B cell (primary cell): Measurements from ENCODE around the gene ZBTB25. TPM values are rescaled to one million over a fixed set of nuclear protein-coding genes. Genes with fewer than 3 reads are reported as not detected.

Experiments
- ATAC-seq: fragments of 200-7000 bp; cut with Tn5 transposase; one replicate; pipeline ENCODE4 v1.10.0; 2021; ENCODE audit warnings: low read depth, mild to moderate bottlenecking, moderate number of reproducible peaks, moderate library complexity
- CTCF ChIA-PET: fragments of 350-600 bp; sonication (Branson Sonifier 250); formaldehyde crosslinking; loops from one replicate; lab custom pipeline; 2021; ENCODE audit warnings: antibody characterized with exemption, inconsistent platforms; lab: Charles Lee
- POLR2A ChIA-PET: fragments of 350-600 bp; sonication (Branson Sonifier 250); formaldehyde crosslinking; loops from one replicate; lab custom pipeline; 2021; ENCODE audit warnings: antibody characterized with exemption; lab: Charles Lee
- DNase-seq: peaks from one replicate; pipeline ENCODE4 v3.0.0; 2013
- H2AFZ ChIP-seq: 2 replicates; pipeline ENCODE4 v1.6.1; 2012; ENCODE audit warnings: mild to moderate bottlenecking, low read depth, low read length; ENCODE audit not compliant: insufficient read depth, poor library complexity, severe bottlenecking
- H3K27ac ChIP-seq, 2 donors: 1 replicate in 1 of 2; 2 replicates in 1 of 2; pipeline ENCODE4 v1.5.1; 2012 to 2013; ENCODE audit warnings: low read length in 2 of 2, mild to moderate bottlenecking in 2 of 2, moderate library complexity in 1 of 2
- H3K27me3 ChIP-seq, 4 experiments: fragments of 200-600 bp in 1 of 4; sonication (generic) in 1 of 4; replicated peaks in 1 of 4; 1 replicate in 2 of 4; 2 replicates in 2 of 4; pipeline versions ENCODE4 v1.6.1 to v1.7.0; 2013 to 2016; ENCODE audit warnings: low read length in 3 of 4, mild to moderate bottlenecking in 2 of 4, mixed read lengths in 1 of 4, moderate library complexity in 1 of 4; ENCODE audit not compliant: insufficient read depth in 4 of 4, control insufficient read depth in 3 of 4; ENCODE audit errors: control extremely low read depth in 1 of 4
- H3K36me3 ChIP-seq, 2 experiments: replicated peaks in 1 of 2; 1 replicate in 1 of 2; 2 replicates in 1 of 2; pipeline versions ENCODE4 v1.6.1 to v1.7.1; 2013; ENCODE audit warnings: low read length in 1 of 2; ENCODE audit not compliant: insufficient read depth in 2 of 2, control insufficient read depth in 1 of 2; ENCODE audit errors: control extremely low read depth in 1 of 2, extremely low read depth in 1 of 2
- H3K4me1 ChIP-seq, 2 donors: fragments of 200-600 bp in 1 of 2; sonication (generic) in 1 of 2; 1 replicate in 1 of 2; 2 replicates in 1 of 2; pipeline versions ENCODE4 v1.5.1 to v1.6.1; 2013 to 2017; ENCODE audit warnings: low read length in 2 of 2; ENCODE audit not compliant: control insufficient read depth in 2 of 2, insufficient read depth in 2 of 2
- H3K4me2 ChIP-seq: replicated peaks from 2 replicates; pipeline ENCODE3; 2012; ENCODE audit warnings: mild to moderate bottlenecking, low read depth, low read length; ENCODE audit not compliant: poor library complexity, severe bottlenecking
- H3K4me3 ChIP-seq, 5 experiments: fragments of 200-600 bp in 1 of 5; sonication (generic) in 1 of 5; 1 replicate in 3 of 5; 2 replicates in 2 of 5; pipeline versions ENCODE4 v1.5.1 to v1.7.0; 2011 to 2016; ENCODE audit warnings: low read length in 4 of 5, mild to moderate bottlenecking in 4 of 5, low read depth in 2 of 5, control low read depth in 1 of 5, moderate library complexity in 1 of 5; ENCODE audit not compliant: insufficient read depth in 1 of 5; ENCODE audit errors: control extremely low read depth in 1 of 5, extremely low read depth in 1 of 5
- H3K79me2 ChIP-seq: fragments of 200-600 bp; sonication (generic); one replicate; pipeline ENCODE4 v1.6.0; 2016; ENCODE audit warnings: low read length; ENCODE audit not compliant: control insufficient read depth, insufficient read depth
- H3K9ac ChIP-seq: fragments of 200-600 bp; sonication (generic); 2 replicates; pipeline ENCODE4 v1.6.1; 2017; ENCODE audit warnings: mild to moderate bottlenecking, low read length, moderate library complexity
- H3K9me3 ChIP-seq, 3 donors: one replicate each; pipeline versions ENCODE4 v1.6.1 to v1.7.1; 2013; ENCODE audit warnings: low read length in 2 of 3; ENCODE audit not compliant: control insufficient read depth in 2 of 3, insufficient read depth in 1 of 3; ENCODE audit errors: control extremely low read depth in 1 of 3
- H4K20me1 ChIP-seq: 2 replicates; pipeline ENCODE4 v1.6.0; 2012; ENCODE audit warnings: mild to moderate bottlenecking, low read length; ENCODE audit not compliant: insufficient read depth, control insufficient read depth, poor library complexity, severe bottlenecking
- H3K27ac Mint-ChIP-seq: one replicate; pipeline ENCODE4 v1.8.0; 2021; ENCODE audit warnings: mixed read lengths
- H3K27me3 Mint-ChIP-seq: one replicate; pipeline ENCODE4 v1.8.0; 2021; ENCODE audit warnings: mixed read lengths
- H3K4me1 Mint-ChIP-seq: one replicate; pipeline ENCODE4 v1.8.0; 2021; ENCODE audit warnings: mixed read lengths
- H3K4me3 Mint-ChIP-seq: one replicate; pipeline ENCODE4 v1.8.0; 2021; ENCODE audit warnings: mixed read lengths
- H3K9me3 Mint-ChIP-seq: one replicate; pipeline ENCODE4 v1.8.0; 2022; ENCODE audit warnings: mixed read lengths; ENCODE audit not compliant: insufficient read depth
- CTCF ChIP-seq: fragments of 200-600 bp; IDR thresholded peaks from one replicate; pipeline ENCODE4 v1.8.0; 2022; ENCODE audit warnings: antibody characterized with exemption, mild to moderate bottlenecking
- EZH2 ChIP-seq: IDR thresholded peaks from 2 replicates; pipeline ENCODE4 v1.6.1; 2012; ENCODE audit warnings: borderline replicate concordance, low read depth, mild to moderate bottlenecking, moderate library complexity, low read length; ENCODE audit not compliant: insufficient read depth, poor library complexity, severe bottlenecking
- WGBS: methylation state at CpG from one replicate; pipeline ENCODE4 v1.1.5; 2013; ENCODE audit warnings: missing lambda C conversion rate; ENCODE audit not compliant: insufficient coverage; 5-methylcytosine and 5-hydroxymethylcytosine counted together
- intact Hi-C: fragments of 100-400 bp; cut with micrococcal nuclease; formaldehyde crosslinking; loops from one replicate; pipeline ENCODE4 v1.10.0; 2022
- polyA plus RNA-seq: library from polyadenylated mRNA; depleted of rRNA; stranded (reverse); fragments of >200 nt; gene quantifications from 2 replicates; pipeline ENCODE4 v1.2.3, GENCODE V29; 2012
- total RNA-seq, 2 donors: library from RNA; stranded (reverse); fragments of 120-200 nt in 1 of 2; gene quantifications; 1 replicate in 1 of 2; 2 replicates in 1 of 2; pipeline versions ENCODE4 v1.2.3 to v1.2.4, GENCODE V29; 2013 to 2022

Gene ZBTB25
- total and polyA plus RNA-seq, 2 donors (not counting 1 experiment from before 2014, with no cell fraction given): 20.8 to 45.7 TPM

DNA sequence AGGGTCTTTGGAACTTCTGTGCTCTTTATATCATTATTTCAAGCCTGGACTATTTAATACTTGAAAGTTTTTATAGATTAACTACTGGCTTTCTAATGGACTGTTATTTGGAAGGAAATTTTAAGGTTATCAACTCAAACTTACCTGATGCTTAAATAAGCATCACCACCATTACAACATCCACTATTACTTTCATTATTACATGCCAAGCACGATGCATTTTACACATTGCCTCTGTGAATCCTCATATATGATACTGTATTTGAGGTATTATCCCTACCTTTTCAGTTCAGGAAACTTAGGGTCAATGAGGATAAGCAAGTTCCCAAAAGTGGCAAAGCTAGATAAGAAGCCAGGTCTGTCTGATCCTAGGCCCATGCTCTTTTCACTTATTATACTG, 13.3 kb upstream of the ZBTB25 start:
- no CpG with 5 or more reads among the region's 1 CpG for WGBS
- Mint-ChIP-seq H3K4me1 (peaks cover 49% of the 10 kb centered on the region), H3K27ac (no peak overlapping the region), H3K27me3 (no peaks in the 10 kb centered on the region), H3K4me3 (no peak overlapping the region), H3K9me3 (no peaks in the 10 kb centered on the region)
- Histone ChIP-seq H2AFZ (no peak overlapping the region), H3K9me3 (no peaks in the 10 kb centered on the region), H3K4me3 (no peak overlapping the region), H3K36me3 (peaks cover 0 to 15% of the 10 kb centered on the region in 2 experiments), H3K79me2 (peaks cover 88% of the 10 kb centered on the region), H3K27ac (no peak overlapping the region), H3K4me1 (peaks cover 6 to 16% of the 10 kb centered on the region in 2 donors), H3K4me2 (peak overlapping the region; percentile 4), H3K9ac (no peak overlapping the region), H3K27me3 (no peaks in the 10 kb centered on the region), H4K20me1 (peaks cover 87% of the 10 kb centered on the region)
- intact Hi-C loops: no loop called here
- TF ChIP-seq CTCF (no peak), EZH2 (no peak)
- ATAC-seq (no peak), DNase-seq (no peak)
- ChIA-PET CTCF (interaction anchor here (1.1 to 10.3 kb wide), 4 partner anchors 14 to 87 kb away, joined by 3 to 92 read pairs (median 8); no protein-coding TSS in a partner anchor), POLR2A (no interaction called here)

DNA sequence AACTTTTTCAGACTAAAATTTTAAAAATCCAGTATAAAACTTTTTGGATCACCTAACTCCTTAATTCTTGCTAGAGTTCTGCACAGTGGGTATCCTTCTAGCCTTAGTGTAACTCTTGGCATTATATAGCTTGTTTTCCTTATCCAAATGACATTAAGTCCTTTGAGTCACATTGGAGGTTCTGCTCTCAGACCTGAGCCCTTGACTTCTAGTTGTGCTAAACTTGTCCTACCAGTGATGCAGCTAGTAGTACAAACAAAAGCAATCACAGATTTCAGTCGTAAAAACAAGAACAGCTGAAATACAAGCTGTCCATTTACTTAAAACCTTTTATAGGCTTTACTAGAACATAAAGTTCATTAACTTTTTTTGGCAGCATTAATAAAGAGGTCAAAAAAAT, 11.4 kb upstream of the ZBTB25 start:
- H4K20me1 ChIP-seq: peaks cover 85% of the 10 kb centered on the region
- H3K9me3 ChIP-seq: no peaks in the 10 kb centered on the region
- H3K27ac ChIP-seq: no peak overlapping the region
- peaks cover 23 to 33% of the 10 kb centered on the region in 2 donors for H3K4me1 ChIP-seq
- no peak overlapping the region for H3K9ac ChIP-seq
- CTCF ChIA-PET: interaction anchor here (0.7 to 10.3 kb wide), 7 partner anchors 12 to 852 kb away, joined by 3 to 92 read pairs (median 3); no protein-coding TSS in a partner anchor
- Mint-ChIP-seq H3K27ac (no peak overlapping the region), H3K9me3 (no peaks in the 10 kb centered on the region), H3K4me3 (no peak overlapping the region), H3K4me1 (peaks cover 67% of the 10 kb centered on the region), H3K27me3 (no peaks in the 10 kb centered on the region)
- peaks cover 0 to 7% of the 10 kb centered on the region in 2 experiments for H3K36me3 ChIP-seq
- intact Hi-C loops: no loop called here
- TF ChIP-seq EZH2: no peak
- no peak for TF ChIP-seq CTCF
- H3K4me3 ChIP-seq: no peak overlapping the region
- H3K4me2 ChIP-seq: no peak overlapping the region
- WGBS: no CpG with 5 or more reads among the region's 1 CpG
- POLR2A ChIA-PET: interaction anchor here (0.7 kb wide), 1 partner anchor 13 kb away, joined by 4 read pairs; no protein-coding TSS in a partner anchor
- H3K27me3 ChIP-seq: no peaks in the 10 kb centered on the region
- H3K79me2 ChIP-seq: peaks cover 98% of the 10 kb centered on the region
- ATAC-seq: no peak
- DNase-seq: no peak
- H2AFZ ChIP-seq: no peak overlapping the region
